Common myeloid progenitor, CD34-positive (primary cell): Measurements from ENCODE around the gene KBTBD12.
"Not testable (repeated sequence)": the region's sequence is repeated elsewhere in the genome, so short reads cannot be mapped to it uniquely, and the experiment has no call there.

Experiments used
- CTCF ChIA-PET: fragments of 350-600 bp; sonication (Branson Sonifier 250); formaldehyde crosslinking; loops from one replicate; lab custom pipeline; 2021; ENCODE audit warnings: antibody characterized with exemption; lab: Charles Lee
- POLR2A ChIA-PET: fragments of 350-600 bp; sonication (Branson Sonifier 250); formaldehyde crosslinking; loops from one replicate; lab custom pipeline; 2021; ENCODE audit warnings: antibody characterized with exemption; lab: Charles Lee
- DNase-seq, 3 donors: peaks; one replicate each; pipeline versions ENCODE4 v3.0.0 to v3.0.0-alpha.2; 2013
- H3K27ac ChIP-seq, 2 experiments: 1 replicate in 1 of 2; 2 replicates in 1 of 2; pipeline ENCODE4 v1.7.0; 2013; ENCODE audit warnings: inconsistent platforms in 2 of 2, low read length in 2 of 2, mild to moderate bottlenecking in 2 of 2, low read depth in 1 of 2, moderate library complexity in 1 of 2; ENCODE audit not compliant: severe bottlenecking in 2 of 2, insufficient read depth in 1 of 2, poor library complexity in 1 of 2
- H3K27me3 ChIP-seq, 5 experiments: replicated peaks in 2 of 5; 1 replicate in 3 of 5; 2 replicates in 2 of 5; pipeline versions ENCODE4 v1.6.1 to v1.7.0; 2013; ENCODE audit warnings: low read length in 4 of 5, mild to moderate bottlenecking in 2 of 5, moderate library complexity in 2 of 5, inconsistent platforms in 1 of 5; ENCODE audit not compliant: insufficient read depth in 5 of 5, control insufficient read depth in 4 of 5
- H3K36me3 ChIP-seq, 4 experiments: 1 replicate in 2 of 4; 2 replicates in 2 of 4; pipeline versions ENCODE4 v1.6.1 to v1.7.0; 2013; ENCODE audit warnings: low read length in 3 of 4, control low read depth in 1 of 4, mild to moderate bottlenecking in 1 of 4; ENCODE audit not compliant: control insufficient read depth in 4 of 4, insufficient read depth in 4 of 4
- H3K4me1 ChIP-seq, 4 experiments: 1 replicate in 3 of 4; 2 replicates in 1 of 4; pipeline versions ENCODE4 v1.6.1 to v1.7.1; 2013; ENCODE audit warnings: low read length in 3 of 4, mild to moderate bottlenecking in 3 of 4, control low read depth in 1 of 4, inconsistent platforms in 1 of 4, moderate library complexity in 1 of 4; ENCODE audit not compliant: control insufficient read depth in 4 of 4, insufficient read depth in 4 of 4; ENCODE audit errors: control extremely low read depth in 1 of 4
- H3K4me3 ChIP-seq, 7 experiments: 1 replicate in 4 of 7; 2 replicates in 3 of 7; pipeline versions ENCODE4 v1.5.1 to v1.7.0; 2013; ENCODE audit warnings: mild to moderate bottlenecking in 7 of 7, low read length in 6 of 7, moderate library complexity in 6 of 7, inconsistent platforms in 2 of 7, low read depth in 2 of 7, control low read depth in 1 of 7; ENCODE audit not compliant: insufficient read depth in 4 of 7, control insufficient read depth in 1 of 7; ENCODE audit errors: extremely low read depth in 1 of 7
- H3K9me3 ChIP-seq, 5 experiments: 1 replicate in 4 of 5; 2 replicates in 1 of 5; pipeline versions ENCODE4 v1.6.1 to v1.7.1; 2013; ENCODE audit warnings: low read length in 4 of 5, mild to moderate bottlenecking in 2 of 5, inconsistent platforms in 1 of 5, low read depth in 1 of 5, moderate library complexity in 1 of 5; ENCODE audit not compliant: control insufficient read depth in 4 of 5, insufficient read depth in 2 of 5; ENCODE audit errors: control extremely low read depth in 1 of 5
- WGBS: methylation state at CpG from one replicate; pipeline ENCODE4 v1.1.5; 2013; ENCODE audit not compliant: insufficient coverage; 5-methylcytosine and 5-hydroxymethylcytosine counted together

Gene KBTBD12

DNA sequence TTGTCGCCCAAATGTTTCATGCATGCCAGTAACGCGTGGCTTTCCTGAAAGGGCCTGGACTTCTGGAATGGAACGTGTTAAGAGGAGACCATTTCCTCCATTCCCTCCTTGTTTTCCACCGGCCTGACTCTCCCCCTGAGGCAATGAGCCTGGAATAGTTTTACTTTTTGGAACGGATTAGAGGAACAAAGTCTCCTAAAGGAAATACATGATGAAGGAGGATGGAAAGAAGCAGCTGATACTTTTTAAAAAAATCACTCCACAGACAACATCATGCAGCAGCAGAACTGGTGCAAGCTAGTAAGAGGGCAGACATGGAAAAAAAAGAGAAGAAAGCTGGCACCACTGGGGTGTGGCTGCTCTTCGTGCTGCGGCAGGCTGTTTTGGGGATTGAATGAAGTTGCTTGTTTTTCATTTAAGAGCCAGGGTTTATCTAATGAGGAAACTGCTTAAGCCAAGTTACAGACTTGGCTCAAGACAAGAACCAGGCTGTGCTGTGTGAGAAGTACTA is 3.6 kb upstream of the KBTBD12 start:
- Histone ChIP-seq H3K27ac (no peak overlapping the region), H3K4me3 (no peak overlapping the region), H3K4me1 (peaks cover 3 to 12% (median 8%) of the 10 kb centered on the region in 4 experiments), H3K36me3 (no peaks in the 10 kb centered on the region), H3K27me3 (peaks cover 0 to 42% (median 5%) of the 10 kb centered on the region in 5 experiments), H3K9me3 (peaks cover 0 to 7% (median 0%) of the 10 kb centered on the region in 5 experiments)
- peak in 2 of 3 donors; percentile 13 to 39 for DNase-seq
- CTCF ChIA-PET, result no interaction called here
- POLR2A ChIA-PET, result no interaction called here
- WGBS, result no CpG with 5 or more reads among the region's 8 CpGs

DNA sequence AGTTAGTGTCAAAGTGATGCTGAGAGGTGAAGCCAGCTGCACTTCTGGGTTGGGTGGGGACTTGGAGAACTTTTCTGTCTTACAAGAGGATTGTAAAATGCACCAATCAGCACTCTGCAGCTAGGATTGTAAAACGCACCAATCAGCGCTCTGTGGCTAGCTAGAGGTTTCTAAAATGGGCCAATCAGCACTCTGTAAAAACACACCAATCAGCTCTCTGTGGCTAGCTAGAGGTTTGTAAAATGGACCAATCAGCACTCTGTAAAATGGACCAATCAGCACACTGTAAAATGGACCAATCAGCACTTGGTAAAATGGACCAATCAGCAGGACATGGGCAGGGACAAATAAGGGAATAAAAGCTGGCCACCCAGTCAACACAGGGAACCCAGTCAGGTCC is 1.2 kb upstream of the KBTBD12 start:
- peaks cover 0 to 42% (median 5%) of the 10 kb centered on the region in 5 experiments for H3K27me3 ChIP-seq
- POLR2A ChIA-PET, result interaction anchor here (0.6 kb wide), 1 partner anchor 70 kb away, joined by 5 read pairs; no protein-coding TSS in a partner anchor
- 90% methylated on average over 2 of the region's 2 CpGs for WGBS

DNA sequence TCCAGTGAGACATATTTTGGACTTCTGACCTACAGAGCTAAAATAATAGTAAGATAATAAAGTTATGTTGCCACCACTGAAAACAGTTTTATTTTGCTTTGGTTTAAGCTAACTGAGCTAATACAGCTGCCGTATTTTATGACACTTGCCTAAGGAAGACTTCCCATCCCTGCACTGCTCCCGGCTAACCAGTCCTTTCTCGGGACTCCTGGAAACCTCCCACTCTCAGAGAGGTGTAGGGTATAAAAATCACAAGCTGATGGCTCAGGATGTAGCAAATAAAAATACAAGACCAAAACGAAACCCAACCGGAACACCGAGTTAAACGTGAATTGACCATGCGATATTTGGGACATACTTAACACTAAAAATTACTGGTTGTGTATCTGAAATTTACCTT is 448 bp upstream of the KBTBD12 start:
- H3K27ac ChIP-seq, result no peak overlapping the region
- H3K27me3 ChIP-seq, result peaks cover 0 to 40% (median 5%) of the 10 kb centered on the region in 5 experiments
- no peak for DNase-seq
- no peaks in the 10 kb centered on the region for H3K36me3 ChIP-seq
- peak overlapping the region in 5 of 7 experiments; percentile 19 to 71 (median 49) for H3K4me3 ChIP-seq
- ChIA-PET CTCF (interaction anchor here (0.9 to 1.1 kb wide), 2 partner anchors 11 to 16 kb away, joined by 3 read pairs; no protein-coding TSS in a partner anchor), POLR2A (no interaction called here)
- H3K9me3 ChIP-seq, result peaks cover 0 to 7% (median 0%) of the 10 kb centered on the region in 5 experiments
- peaks cover 3 to 12% (median 8%) of the 10 kb centered on the region in 4 experiments for H3K4me1 ChIP-seq
- 90% methylated on average over 7 of the region's 8 CpGs for WGBS

More for the DNA sequence above, 1.2 kb upstream of the KBTBD12 start:
- H3K27ac ChIP-seq, H3K4me3 ChIP-seq, DNase-seq, H3K36me3 ChIP-seq, H3K9me3 ChIP-seq: not testable (repeated sequence)
- H3K4me1 ChIP-seq, result peaks cover 3 to 12% (median 8%) of the 10 kb centered on the region in 4 experiments
- CTCF ChIA-PET, result interaction anchor here (0.9 to 1.1 kb wide), 2 partner anchors 10 to 17 kb away, joined by 3 read pairs; no protein-coding TSS in a partner anchor

DNA sequence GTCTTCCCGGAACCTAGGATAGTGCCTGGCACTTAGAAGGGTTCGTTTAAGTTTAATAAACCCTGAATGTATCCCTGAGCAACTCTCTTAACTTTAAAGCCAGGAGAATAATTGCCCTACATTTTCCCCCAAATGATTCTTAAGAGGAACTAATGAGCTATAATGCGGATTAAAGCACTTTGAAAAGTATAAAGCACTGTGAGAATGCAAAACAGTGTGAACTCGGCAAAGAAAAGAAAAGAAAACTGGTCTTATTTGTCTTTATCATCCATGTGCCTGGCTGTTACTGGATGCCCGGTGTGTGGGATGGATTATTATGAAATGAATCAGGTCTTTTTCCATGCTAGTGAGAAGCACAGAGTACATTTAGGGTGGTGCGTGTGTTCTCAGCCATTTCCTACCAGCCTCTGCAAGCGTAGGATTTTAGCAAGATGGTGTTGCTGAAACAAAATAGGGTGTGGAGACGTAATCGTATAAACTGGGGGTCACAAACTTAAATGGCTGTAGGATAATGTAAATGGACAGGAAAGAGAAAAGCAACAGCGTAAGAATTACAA is 983 bp downstream of the KBTBD12 start:
- Histone ChIP-seq H3K9me3 (peaks cover 0 to 7% (median 0%) of the 10 kb centered on the region in 5 experiments), H3K4me1 (peaks cover 3 to 12% (median 8%) of the 10 kb centered on the region in 4 experiments), H3K27me3 (peaks cover 0 to 36% (median 5%) of the 10 kb centered on the region in 5 experiments), H3K27ac (no peak overlapping the region), H3K36me3 (no peaks in the 10 kb centered on the region), H3K4me3 (peak overlapping the region in 1 of 7 experiments; percentile 25)
- ChIA-PET CTCF (no interaction called here), POLR2A (no interaction called here)
- no peak for DNase-seq
- WGBS, result 91% methylated on average over 9 of the region's 10 CpGs

DNA sequence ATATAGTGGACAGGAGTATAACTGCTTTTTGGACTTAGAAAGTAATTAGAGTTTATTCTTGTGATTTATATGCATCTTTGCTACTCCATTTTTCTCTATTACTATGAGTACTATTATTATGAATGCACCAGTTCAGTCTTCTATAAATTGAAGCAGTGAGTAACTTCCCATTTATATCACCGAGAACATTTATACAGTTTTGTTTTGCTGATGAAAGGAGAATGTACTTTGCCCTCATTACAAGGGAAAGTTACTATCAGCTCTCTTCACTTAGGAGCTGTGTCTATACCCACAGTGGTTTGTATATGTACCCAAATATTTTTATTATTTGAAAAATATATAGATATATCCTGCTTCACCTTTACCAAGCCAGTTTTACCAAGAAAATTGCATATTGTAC is 5.7 kb downstream of the KBTBD12 start:
- Histone ChIP-seq H3K4me3 (no peak overlapping the region), H3K36me3 (no peaks in the 10 kb centered on the region), H3K4me1 (peaks cover 0 to 13% (median 10%) of the 10 kb centered on the region in 4 experiments), H3K27me3 (peaks cover 0 to 10% (median 1%) of the 10 kb centered on the region in 5 experiments), H3K27ac (no peak overlapping the region), H3K9me3 (no peaks in the 10 kb centered on the region)
- POLR2A ChIA-PET, result no interaction called here
- no peak for DNase-seq
- no CpG with 5 or more reads among the region's 1 CpG for WGBS
- CTCF ChIA-PET, result interaction anchor here (2.3 kb wide), 1 partner anchor 11 kb away, joined by 8 read pairs; no protein-coding TSS in a partner anchor

DNA sequence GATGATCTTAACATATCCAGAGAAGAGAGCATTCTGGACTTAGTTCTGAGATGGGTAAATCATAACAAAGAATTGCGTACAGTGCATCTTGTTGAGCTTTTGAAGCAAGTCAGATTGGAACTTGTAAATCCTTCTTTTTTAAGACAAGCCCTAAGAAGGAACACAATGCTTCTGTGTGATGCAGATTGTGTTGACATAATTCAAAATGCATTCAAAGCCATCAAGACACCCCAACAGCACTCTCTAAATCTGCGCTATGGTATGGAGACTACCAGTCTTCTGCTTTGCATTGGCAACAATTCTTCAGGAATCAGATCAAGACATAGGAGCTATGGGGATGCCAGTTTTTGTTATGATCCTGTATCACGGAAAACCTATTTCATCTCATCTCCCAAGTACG is 8.6 kb downstream of the KBTBD12 start:
- Histone ChIP-seq H3K27ac (no peak overlapping the region), H3K36me3 (no peaks in the 10 kb centered on the region), H3K4me3 (no peak overlapping the region), H3K9me3 (no peaks in the 10 kb centered on the region), H3K4me1 (peaks cover 0 to 19% (median 10%) of the 10 kb centered on the region in 4 experiments), H3K27me3 (no peaks in the 10 kb centered on the region)
- CTCF ChIA-PET, result no interaction called here
- 92% methylated on average over 2 of the region's 4 CpGs for WGBS
- no peak for DNase-seq
- POLR2A ChIA-PET, result no interaction called here

DNA sequence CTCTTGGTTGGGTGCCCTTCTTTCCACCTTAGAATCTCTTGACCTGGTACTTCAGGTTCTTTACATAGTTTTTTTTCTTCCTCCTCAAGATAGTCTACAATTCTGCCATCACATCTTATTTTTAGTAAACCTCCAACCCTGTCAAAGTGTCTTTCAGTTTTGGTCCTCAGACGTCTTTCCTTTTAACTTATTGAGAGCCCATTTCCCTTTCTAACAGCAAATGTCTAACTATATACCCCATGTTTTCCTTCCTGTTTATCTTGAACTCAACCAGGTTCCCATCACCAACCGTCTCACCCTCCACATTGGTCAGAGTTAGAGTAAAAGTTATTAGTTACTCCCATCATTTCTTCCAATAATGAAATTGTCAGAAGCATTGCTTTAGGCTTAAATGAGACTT is 10.4 kb downstream of the KBTBD12 start:
- WGBS, result no CpG with 5 or more reads among the region's 2 CpGs

More for the DNA sequence above, 10.4 kb downstream of the KBTBD12 start:
- H3K36me3 ChIP-seq, result no peaks in the 10 kb centered on the region
- DNase-seq, result no peak
- peaks cover 0 to 19% (median 10%) of the 10 kb centered on the region in 4 experiments for H3K4me1 ChIP-seq
- H3K4me3 ChIP-seq, result peak overlapping the region in 2 of 7 experiments; percentile 32 to 38
- ChIA-PET CTCF (no interaction called here), POLR2A (interaction anchor here (0.8 kb wide), 1 partner anchor 12 kb away, joined by 3 read pairs; no protein-coding TSS in a partner anchor)
- no peaks in the 10 kb centered on the region for H3K9me3 ChIP-seq
- no peak overlapping the region for H3K27ac ChIP-seq
- no peaks in the 10 kb centered on the region for H3K27me3 ChIP-seq
